ENCODE measurements around the gene DPM2.

The DPM2 gene

GRCh38 chr9:127916720-127917581 is 20.7 kb downstream of the DPM2 start, which contains the start of gene ST6GALNAC4:
ST6GALNAC4 (minus strand) TSS chr9:127917041; CDS start chr9:127916419, 622 bp downstream.
- DNase-seq = peak; percentile 96

GRCh38 chr9:127915801-127916719 is 21.6 kb downstream of the DPM2 start:
- peak; percentile 56 for DNase-seq

GRCh38 chr9:127915325-127915752 is 22.3 kb downstream of the DPM2 start:
- no peak for DNase-seq

- DNase-seq = no peak
Measured at GRCh38 chr9:127913682-127914081, 24.0 kb downstream of the DPM2 start.

- DNase-seq = no peak
Measured at GRCh38 chr9:127912882-127913281, 24.8 kb downstream of the DPM2 start.

GRCh38 chr9:127912296-127912695 is 25.4 kb downstream of the DPM2 start:
- no peak for DNase-seq

GRCh38 chr9:127910613-127911205 is 26.9 kb downstream of the DPM2 start:
- peak; percentile 68 for DNase-seq

GRCh38 chr9:127909839-127910273 is 27.8 kb downstream of the DPM2 start:
- no peak for DNase-seq

GRCh38 chr9:127908660-127908926 is 29.1 kb downstream of the DPM2 start:
- DNase-seq = no peak

- DNase-seq = no peak
Measured at GRCh38 chr9:127907867-127908659, 29.6 kb downstream of the DPM2 start.

GRCh38 chr9:127905788-127906191 is 31.9 kb downstream of the DPM2 start:
- DNase-seq = no peak

GRCh38 chr9:127905004-127905728 is 32.5 kb downstream of the DPM2 start:
- DNase-seq = peak; percentile 52

- peak; percentile 79 for DNase-seq
Measured at GRCh38 chr9:127904561-127905003, 33.1 kb downstream of the DPM2 start.

- DNase-seq = peak; percentile 97
Measured at GRCh38 chr9:127903557-127904475, 33.8 kb downstream of the DPM2 start.

GRCh38 chr9:127899128-127899943 is 38.3 kb downstream of the DPM2 start, which contains the start of gene ST6GALNAC6:
ST6GALNAC6 (minus strand) TSS chr9:127899603; CDS start chr9:127897981, 1,622 bp downstream.
- DNase-seq = peak; percentile 89

- peak; percentile 56 for DNase-seq
Measured at GRCh38 chr9:127898433-127899127, 39.1 kb downstream of the DPM2 start.

- DNase-seq = peak; percentile 94
Measured at GRCh38 chr9:127897193-127897692, 40.4 kb downstream of the DPM2 start.

- DNase-seq = no peak
Measured at GRCh38 chr9:127896395-127897192, 41.1 kb downstream of the DPM2 start.
